H9 (cell line): ENCODE results near the gene SETD3. TPM values are rescaled to one million over a fixed set of nuclear protein-coding genes. Genes with fewer than 3 reads are reported as not detected.

Source experiments
- DNase-seq: peaks from one replicate; pipeline ENCODE4 v3.0.0-alpha.2; 2017
- H2AFZ ChIP-seq: one replicate; pipeline ENCODE4 v1.6.1; 2013; ENCODE audit warnings: mild to moderate bottlenecking, low read length, control low read depth, moderate library complexity
- H2AK5ac ChIP-seq: 2 replicates; pipeline ENCODE4 v1.6.1; 2013; ENCODE audit warnings: low read length, control low read depth, mixed read lengths; ENCODE audit not compliant: insufficient read length
- H2BK120ac ChIP-seq: one replicate; pipeline ENCODE4 v1.6.1; 2013; ENCODE audit warnings: low read depth, mild to moderate bottlenecking, low read length, control low read depth, inconsistent platforms; ENCODE audit not compliant: poor library complexity, severe bottlenecking
- H2BK12ac ChIP-seq: 2 replicates; pipeline ENCODE4 v1.6.1; 2013; ENCODE audit warnings: low read length, control low read depth, mixed read lengths, low read depth; ENCODE audit not compliant: insufficient read length
- H2BK15ac ChIP-seq: 2 replicates; pipeline ENCODE4 v1.6.1; 2013; ENCODE audit warnings: low read depth, low read length, control low read depth
- H2BK20ac ChIP-seq: one replicate; pipeline ENCODE4 v1.6.1; 2013; ENCODE audit warnings: low read depth, mild to moderate bottlenecking, low read length, control low read depth, inconsistent platforms; ENCODE audit not compliant: poor library complexity, severe bottlenecking
- H2BK5ac ChIP-seq: 2 replicates; pipeline ENCODE4 v1.6.1; 2013; ENCODE audit warnings: low read length, control low read depth, mixed read lengths; ENCODE audit not compliant: insufficient read length
- H3K14ac ChIP-seq: 2 replicates; pipeline ENCODE4 v1.6.1; 2013; ENCODE audit warnings: low read length, control low read depth; ENCODE audit not compliant: insufficient read depth
- H3K18ac ChIP-seq: 2 replicates; pipeline ENCODE4 v1.6.1; 2013; ENCODE audit warnings: low read depth, mild to moderate bottlenecking, mixed read lengths, low read length, control low read depth; ENCODE audit not compliant: insufficient read length
- H3K23ac ChIP-seq: 2 replicates; pipeline ENCODE4 v1.6.1; 2013; ENCODE audit warnings: low read length, control low read depth, mixed read lengths, low read depth; ENCODE audit not compliant: insufficient read length
- H3K23me2 ChIP-seq: 2 replicates; pipeline ENCODE4 v1.6.1; 2013; ENCODE audit warnings: low read depth, mild to moderate bottlenecking, mixed read lengths, low read length, control low read depth; ENCODE audit not compliant: insufficient read length, poor library complexity, severe bottlenecking
- H3K27ac ChIP-seq: 2 replicates; pipeline ENCODE4 v1.5.1; 2013; ENCODE audit warnings: low read length, control low read depth, mixed read lengths, low read depth; ENCODE audit not compliant: insufficient read length
- H3K27me3 ChIP-seq: 2 replicates; pipeline ENCODE4 v1.6.1; 2013; ENCODE audit warnings: low read length, control low read depth, inconsistent platforms; ENCODE audit not compliant: insufficient read depth
- H3K4ac ChIP-seq: 2 replicates; pipeline ENCODE4 v1.6.1; 2013; ENCODE audit warnings: low read depth, mild to moderate bottlenecking, control low read depth, inconsistent platforms, low read length, moderate library complexity
- H3K4me1 ChIP-seq: 2 replicates; pipeline ENCODE4 v1.6.1; 2013; ENCODE audit warnings: low read length, control low read depth, inconsistent platforms; ENCODE audit not compliant: insufficient read depth
- H3K4me2 ChIP-seq: 2 replicates; pipeline ENCODE4 v1.6.1; 2013; ENCODE audit warnings: low read length, control low read depth, mixed read lengths; ENCODE audit not compliant: insufficient read length, insufficient read depth
- H3K56ac ChIP-seq: 2 replicates; pipeline ENCODE4 v1.6.1; 2013; ENCODE audit warnings: low read depth, mild to moderate bottlenecking, mixed read lengths, low read length, control low read depth; ENCODE audit not compliant: insufficient read length
- H3K79me1 ChIP-seq: 2 replicates; pipeline ENCODE4 v1.6.1; 2013; ENCODE audit warnings: low read depth, mild to moderate bottlenecking, moderate library complexity, low read length, control low read depth, inconsistent platforms; ENCODE audit not compliant: insufficient read depth, poor library complexity, severe bottlenecking
- H3K79me2 ChIP-seq: 2 replicates; pipeline ENCODE4 v1.6.1; 2013; ENCODE audit warnings: low read length, control low read depth, inconsistent platforms; ENCODE audit not compliant: insufficient read depth
- H3K9ac ChIP-seq: 2 replicates; pipeline ENCODE4 v1.6.1; 2013; ENCODE audit warnings: low read length, control low read depth, mixed read lengths; ENCODE audit not compliant: insufficient read length; ENCODE audit errors: extremely low read depth
- H3K9me3 ChIP-seq: one replicate; pipeline ENCODE4 v1.6.1; 2013; ENCODE audit warnings: low read depth, low read length, inconsistent platforms; ENCODE audit not compliant: control insufficient read depth
- H3T11ph ChIP-seq: one replicate; pipeline ENCODE4 v1.6.1; 2013; ENCODE audit warnings: mild to moderate bottlenecking, low read length, control low read depth, inconsistent platforms
- H4K20me1 ChIP-seq: one replicate; pipeline ENCODE4 v1.6.1; 2013; ENCODE audit not compliant: control insufficient read depth, insufficient read length, insufficient read depth
- H4K5ac ChIP-seq: 2 replicates; pipeline ENCODE4 v1.6.1; 2013; ENCODE audit warnings: low read depth, mild to moderate bottlenecking, mixed read lengths, low read length, control low read depth; ENCODE audit not compliant: insufficient read length
- H4K8ac ChIP-seq: replicated peaks from 2 replicates; pipeline ENCODE4 v1.6.1; 2013; ENCODE audit warnings: low read length, control low read depth, mixed read lengths, low read depth; ENCODE audit not compliant: insufficient read length
- H4K91ac ChIP-seq: 2 replicates; pipeline ENCODE4 v1.6.1; 2013; ENCODE audit warnings: low read depth, mild to moderate bottlenecking, moderate library complexity, mixed read lengths, low read length, control low read depth; ENCODE audit not compliant: insufficient read length
- H3K27ac Mint-ChIP-seq, 3 experiments: 2 replicates in 2 of 3; 3 replicates in 1 of 3; pipeline ENCODE4 v1.8.0; 2020 to 2021; ENCODE audit warnings: mixed read lengths in 3 of 3, mild to moderate bottlenecking in 1 of 3, moderate library complexity in 1 of 3
- H3K27me3 Mint-ChIP-seq: 2 replicates; pipeline ENCODE4 v1.8.0; 2021; ENCODE audit warnings: low read depth, mild to moderate bottlenecking, moderate library complexity, mixed read lengths
- H3K36me3 Mint-ChIP-seq, 3 experiments: 2 replicates in 2 of 3; 3 replicates in 1 of 3; pipeline ENCODE4 v1.8.0; 2020 to 2021; ENCODE audit warnings: low read depth in 3 of 3, mixed read lengths in 3 of 3; ENCODE audit not compliant: insufficient read depth in 1 of 3
- H3K4me1 Mint-ChIP-seq, 2 experiments: 2 replicates each; pipeline ENCODE4 v1.8.0; 2020; ENCODE audit warnings: mixed read lengths in 2 of 2
- H3K4me3 Mint-ChIP-seq, 2 experiments: 2 replicates in 1 of 2; 3 replicates in 1 of 2; pipeline ENCODE4 v1.8.0; 2020 to 2021; ENCODE audit warnings: mild to moderate bottlenecking in 2 of 2, mixed read lengths in 2 of 2, moderate library complexity in 1 of 2
- H3K9me3 Mint-ChIP-seq, 2 experiments: 2 replicates in 1 of 2; 3 replicates in 1 of 2; pipeline ENCODE4 v1.8.0; 2020; ENCODE audit warnings: mild to moderate bottlenecking in 2 of 2, mixed read lengths in 2 of 2, moderate library complexity in 1 of 2
- CTCF ChIP-seq: fragments of 200-600 bp; sonication (generic); conservative IDR thresholded peaks from 3 replicates; pipeline ENCODE4 v1.8.0; 2021; ENCODE audit warnings: antibody characterized with exemption, mild to moderate bottlenecking
- WGBS: extraction: QIAGEN DNeasy Blood & Tissue Kit; methylation state at CpG from one replicate; pipeline ENCODE4 v1.1.7; 2013; ENCODE audit warnings: missing lambda C conversion rate, low lambda C conversion rate, mixed read lengths; ENCODE audit not compliant: insufficient read length; ENCODE audit errors: extremely low coverage; 5-methylcytosine and 5-hydroxymethylcytosine counted together
- total RNA-seq: library from RNA; stranded (reverse); gene quantifications from 2 replicates; pipeline ENCODE4 v1.2.1, GENCODE V29; 2021

Gene SETD3
- total RNA-seq, 1 experiment from 2014 or later = 56.7 TPM

GRCh38 chr14:99349721-99350495, 130.8 kb downstream of the SETD3 start:
- Histone ChIP-seq H2AFZ (no peak overlapping the region), H4K20me1 (no peaks in the 10 kb centered on the region), H3K9ac (no peak overlapping the region), H3K9me3 (no peaks in the 10 kb centered on the region), H2BK20ac (no peak overlapping the region), H3K4me2 (no peak overlapping the region), H4K91ac (no peak overlapping the region), H3K14ac (no peak overlapping the region; the same call in 1 of the 2 replicates), H3K56ac (no peak overlapping the region), H3K4ac (no peak overlapping the region), H2BK5ac (no peak overlapping the region), H4K8ac (no peak overlapping the region), H3K79me1 (no peaks in the 10 kb centered on the region), H3K23me2 (no peaks in the 10 kb centered on the region), H3K79me2 (no peaks in the 10 kb centered on the region), H3K27ac (no peak overlapping the region), H2BK12ac (no peak overlapping the region), H2AK5ac (no peak overlapping the region), H2BK120ac (no peak overlapping the region), H2BK15ac (no peak overlapping the region), H3K4me1 (no peaks in the 10 kb centered on the region), H3K23ac (no peak overlapping the region), H4K5ac (no peak overlapping the region), H3K18ac (no peak overlapping the region), H3K27me3 (no peaks in the 10 kb centered on the region), H3T11ph (no peak overlapping the region)
- no peak for DNase-seq
- Mint-ChIP-seq H3K36me3 (no peaks in the 10 kb centered on the region; a peak in 1 of 7 replicates), H3K9me3 (no peaks in the 10 kb centered on the region), H3K27ac (no peak overlapping the region), H3K4me1 (0 out of 4 replicates have a peak, but pooled peaks cover 0 to 2% of the 10 kb centered on the region in 2 experiments), H3K4me3 (no peak overlapping the region), H3K27me3 (no peaks in the 10 kb centered on the region; the same call in 1 of the 2 replicates)
- no peak for TF ChIP-seq CTCF
- WGBS = no CpG with 5 or more reads among the region's 13 CpGs
